Measurements from ENCODE around the gene ZNF276. TPM values are rescaled to one million over a fixed set of nuclear protein-coding genes. Genes with fewer than 3 reads are reported as not detected.
A peak's percentile ranks its signal among the peaks of the same experiment; 100 is the strongest.

The ZNF276 gene
- total and polyA plus RNA-seq, 2 of the 8 experiments (the other 6 are each of a cell fraction or from before 2014, with no cell fraction given): 6.4 to 9.3 TPM

- 57% methylated on average over 54 of the region's 56 CpGs; no CpG with 5 or more reads in 1 of the 2 experiments for WGBS, 2 experiments (ENCODE audit: extremely low coverage in 1 of 2, insufficient coverage in 1 of 2, insufficient read length in 1 of 2, insufficient replicate concordance in 2 of 2, low coverage in 1 of 2, low lambda C conversion rate in 2 of 2, missing lambda C conversion rate in 1 of 2)
- no peaks in the 10 kb centered on the region for H3K79me2 ChIP-seq (ENCODE audit: control insufficient read depth in 1 of 2, insufficient read depth in 2 of 2, low read length in 2 of 2)
- TF ChIP-seq SIN3A (conservative IDR thresholded peaks at IDR 0.05 in 1 of 2, IDR thresholded peaks at IDR 0.05 in 1 of 2; ENCODE audit: low read depth in 1 of 2, low read length in 2 of 2) (0 out of 4 replicates have a peak, but pooled peaks of 1 of the 2 experiments have one; percentile 39), KDM4A (IDR thresholded peaks at IDR 0.05; ENCODE audit: low read depth, low read length, severe bottlenecking) (no peak), SUZ12 (IDR thresholded peaks at IDR 0.05; ENCODE audit: low read length) (peak; percentile 19; the same call in 1 of the 2 replicates), SIRT6 (IDR thresholded peaks at IDR 0.05; ENCODE audit: low read length) (no peak)
- TF ChIP-seq, protein P1, sequence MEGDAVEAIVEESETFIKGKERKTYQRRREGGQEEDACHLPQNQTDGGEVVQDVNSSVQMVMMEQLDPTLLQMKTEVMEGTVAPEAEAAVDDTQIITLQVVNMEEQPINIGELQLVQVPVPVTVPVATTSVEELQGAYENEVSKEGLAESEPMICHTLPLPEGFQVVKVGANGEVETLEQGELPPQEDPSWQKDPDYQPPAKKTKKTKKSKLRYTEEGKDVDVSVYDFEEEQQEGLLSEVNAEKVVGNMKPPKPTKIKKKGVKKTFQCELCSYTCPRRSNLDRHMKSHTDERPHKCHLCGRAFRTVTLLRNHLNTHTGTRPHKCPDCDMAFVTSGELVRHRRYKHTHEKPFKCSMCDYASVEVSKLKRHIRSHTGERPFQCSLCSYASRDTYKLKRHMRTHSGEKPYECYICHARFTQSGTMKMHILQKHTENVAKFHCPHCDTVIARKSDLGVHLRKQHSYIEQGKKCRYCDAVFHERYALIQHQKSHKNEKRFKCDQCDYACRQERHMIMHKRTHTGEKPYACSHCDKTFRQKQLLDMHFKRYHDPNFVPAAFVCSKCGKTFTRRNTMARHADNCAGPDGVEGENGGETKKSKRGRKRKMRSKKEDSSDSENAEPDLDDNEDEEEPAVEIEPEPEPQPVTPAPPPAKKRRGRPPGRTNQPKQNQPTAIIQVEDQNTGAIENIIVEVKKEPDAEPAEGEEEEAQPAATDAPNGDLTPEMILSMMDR (IDR thresholded peaks at IDR 0.05; ENCODE audit: control extremely low read depth in 1 of 3, insufficient read depth in 1 of 3, low read depth in 1 of 3, low read length in 3 of 3): no peak
- TF ChIP-seq, protein P2, sequence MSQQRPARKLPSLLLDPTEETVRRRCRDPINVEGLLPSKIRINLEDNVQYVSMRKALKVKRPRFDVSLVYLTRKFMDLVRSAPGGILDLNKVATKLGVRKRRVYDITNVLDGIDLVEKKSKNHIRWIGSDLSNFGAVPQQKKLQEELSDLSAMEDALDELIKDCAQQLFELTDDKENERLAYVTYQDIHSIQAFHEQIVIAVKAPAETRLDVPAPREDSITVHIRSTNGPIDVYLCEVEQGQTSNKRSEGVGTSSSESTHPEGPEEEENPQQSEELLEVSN (IDR thresholded peaks at IDR 0.05): 0 out of 2 replicates have a peak, but pooled peaks have one; percentile 8
These were observed 1.3 kb downstream of the ZNF276 start for GRCh38 chr16:89722392-89723278.

More at GRCh38 chr16:89722392-89723278, 1.3 kb downstream of the ZNF276 start:
- Histone ChIP-seq H3K4ac (replicated peaks; ENCODE audit: insufficient read length, low read depth, low read length) (peak overlapping the region; percentile 53), H2BK5ac (ENCODE audit: low read depth, low read length) (no peak overlapping the region), H2AK5ac (ENCODE audit: low read depth, low read length) (no peak overlapping the region), H2BK15ac (ENCODE audit: low read length) (no peak overlapping the region), H3K9me3 (ENCODE audit: insufficient read depth in 2 of 2, low read depth in 1 of 2, low read length in 1 of 2) (no peaks in the 10 kb centered on the region), H3K27me3 (replicated peaks in 1 of 4; ENCODE audit: control insufficient read depth in 3 of 4, extremely low read depth in 1 of 4, insufficient read depth in 3 of 4, low read length in 3 of 4) (peaks cover 8 to 56% (median 43%) of the 10 kb centered on the region in 4 experiments), H3K4me2 (ENCODE audit: insufficient read depth in 1 of 2, low read depth in 2 of 2, low read length in 2 of 2) (peak overlapping the region; percentile 83 to 95), H3K23ac (ENCODE audit: insufficient read length) (no peak overlapping the region), H3K9ac (replicated peaks in 1 of 4; ENCODE audit: extremely low read depth in 1 of 4, low read depth in 3 of 4, low read length in 3 of 4) (peak overlapping the region in 1 of 4 experiments; percentile 12; a peak in 3 of 7 replicates), H3K18ac (ENCODE audit: extremely low read depth, low read length) (no peak overlapping the region), H3K4me3 (ENCODE audit: extremely low read depth in 1 of 4, insufficient read depth in 2 of 4, low read depth in 3 of 4, low read length in 4 of 4) (peak overlapping the region; percentile 51 to 87 (median 68)), H3K23me2 (ENCODE audit: low read depth, low read length) (peaks cover 14% of the 10 kb centered on the region), H4K20me1 (replicated peaks in 1 of 2; ENCODE audit: control insufficient read depth in 1 of 2, insufficient read depth in 2 of 2, low read length in 2 of 2) (peaks cover 15 to 30% of the 10 kb centered on the region in 2 experiments), H3K14ac (ENCODE audit: insufficient read length) (no peak overlapping the region), H3K56ac (replicated peaks; ENCODE audit: insufficient read length, low read depth, low read length) (no peak overlapping the region), H4K5ac (ENCODE audit: insufficient read length, low read depth, low read length) (no peak overlapping the region), H3K36me3 (ENCODE audit: control insufficient read depth in 2 of 4, insufficient read depth in 4 of 4, low read length in 3 of 4) (no peaks in the 10 kb centered on the region), H3K4me1 (replicated peaks in 1 of 4; ENCODE audit: control insufficient read depth in 3 of 4, insufficient read depth in 4 of 4, low read length in 3 of 4) (peaks cover 0 to 13% (median 10%) of the 10 kb centered on the region in 4 experiments; a peak in 5 of 7 replicates), H4K91ac (replicated peaks; ENCODE audit: insufficient read length, low read length) (no peak overlapping the region), H3K79me1 (ENCODE audit: low read depth, low read length) (no peaks in the 10 kb centered on the region), H2BK20ac (ENCODE audit: low read length) (no peak overlapping the region), H2AFZ (ENCODE audit: low read length) (no peak overlapping the region), H2BK120ac (replicated peaks; ENCODE audit: low read depth, low read length) (no peak overlapping the region), H2BK12ac (ENCODE audit: low read depth, low read length) (no peak overlapping the region; the same call in 1 of the 2 replicates), H3K27ac (ENCODE audit: low read depth, low read length) (no peak overlapping the region), H4K8ac (ENCODE audit: extremely low read depth, insufficient read depth, low read length) (peak overlapping the region; percentile 31)
- CTCF ChIA-PET (ENCODE audit: partially characterized antibody): interaction anchor here (0.7 to 2.8 kb wide), 4 partner anchors 8 to 21 kb away, joined by 3 to 17 read pairs (median 3); partner anchors contain the start of gene SPATA2L
- no peak for FAIRE-seq
- DNase-seq (ENCODE audit: low read depth in 1 of 2, low spot score in 2 of 2): peak in 1 of 2 experiments; percentile 62
- POLR2A ChIA-PET (ENCODE audit: partially characterized antibody): interaction anchor here (0.9 to 16.1 kb wide), 8 partner anchors 10 to 159 kb away, joined by 3 to 193 read pairs (median 4); no protein-coding TSS in a partner anchor

Measured in H1 (cell line).